GM06990 (cell line): ENCODE data around the gene SMTN.

Experiments
- DNase-seq: peaks from one replicate; pipeline ENCODE4 v3.0.0-alpha.2; 2011; ENCODE audit not compliant: insufficient read length; ENCODE audit errors: extremely low read depth
- H3K27me3 ChIP-seq: replicated peaks from 2 replicates; pipeline ENCODE4 v1.6.0; 2011; ENCODE audit warnings: low read length; ENCODE audit not compliant: control insufficient read depth, insufficient read depth
- H3K36me3 ChIP-seq: 2 replicates; pipeline ENCODE4 v1.5.1; 2011; ENCODE audit warnings: low read length; ENCODE audit not compliant: control insufficient read depth, insufficient read depth
- H3K4me3 ChIP-seq: replicated peaks from 2 replicates; pipeline ENCODE4 v1.5.1; 2011; ENCODE audit warnings: low read depth, mild to moderate bottlenecking, control low read depth, low read length
- TF ChIP-seq, protein P1 (sequence below): IDR thresholded peaks from 2 replicates; pipeline ENCODE4 v1.5.1; 2011; ENCODE audit warnings: low read length, control low read depth, mild to moderate bottlenecking, inconsistent platforms; ENCODE audit not compliant: insufficient read depth, poor library complexity, severe bottlenecking

The SMTN gene

DNA sequence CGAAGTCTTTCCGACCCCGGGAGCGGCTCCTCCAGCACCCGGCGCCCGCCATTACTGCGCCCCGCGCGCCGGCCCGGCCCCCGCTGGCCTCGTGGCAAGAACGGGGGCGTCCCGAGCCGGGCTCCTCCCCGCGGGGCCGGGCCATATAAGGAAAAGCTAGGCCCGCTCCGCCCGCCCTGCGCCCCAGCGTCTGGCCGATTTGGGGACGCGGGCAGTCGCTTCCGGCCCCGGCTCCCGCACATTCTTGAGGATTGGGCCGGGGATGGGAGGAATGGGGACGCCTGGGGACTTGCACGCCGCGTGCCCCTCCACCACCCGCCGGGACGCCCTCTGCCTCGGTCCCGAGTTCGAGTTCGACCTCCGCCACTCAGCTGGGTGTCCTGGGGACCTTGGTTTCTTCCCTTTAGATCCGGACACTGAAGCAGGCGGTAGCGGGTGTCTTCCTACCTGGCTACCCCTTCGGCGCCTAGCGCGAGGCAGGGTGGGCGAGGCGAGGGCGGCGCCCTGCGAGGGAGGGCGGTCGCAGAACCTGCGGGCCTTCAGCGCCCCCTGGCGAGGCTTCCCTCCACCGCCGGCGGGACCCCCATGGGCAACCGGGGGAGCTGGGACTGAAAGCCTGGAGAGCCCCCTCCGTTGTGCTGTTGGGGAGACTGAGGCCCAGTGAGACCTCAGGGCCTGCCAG lies 3.8 kb downstream of the SMTN start:
- TF ChIP-seq, protein P1, sequence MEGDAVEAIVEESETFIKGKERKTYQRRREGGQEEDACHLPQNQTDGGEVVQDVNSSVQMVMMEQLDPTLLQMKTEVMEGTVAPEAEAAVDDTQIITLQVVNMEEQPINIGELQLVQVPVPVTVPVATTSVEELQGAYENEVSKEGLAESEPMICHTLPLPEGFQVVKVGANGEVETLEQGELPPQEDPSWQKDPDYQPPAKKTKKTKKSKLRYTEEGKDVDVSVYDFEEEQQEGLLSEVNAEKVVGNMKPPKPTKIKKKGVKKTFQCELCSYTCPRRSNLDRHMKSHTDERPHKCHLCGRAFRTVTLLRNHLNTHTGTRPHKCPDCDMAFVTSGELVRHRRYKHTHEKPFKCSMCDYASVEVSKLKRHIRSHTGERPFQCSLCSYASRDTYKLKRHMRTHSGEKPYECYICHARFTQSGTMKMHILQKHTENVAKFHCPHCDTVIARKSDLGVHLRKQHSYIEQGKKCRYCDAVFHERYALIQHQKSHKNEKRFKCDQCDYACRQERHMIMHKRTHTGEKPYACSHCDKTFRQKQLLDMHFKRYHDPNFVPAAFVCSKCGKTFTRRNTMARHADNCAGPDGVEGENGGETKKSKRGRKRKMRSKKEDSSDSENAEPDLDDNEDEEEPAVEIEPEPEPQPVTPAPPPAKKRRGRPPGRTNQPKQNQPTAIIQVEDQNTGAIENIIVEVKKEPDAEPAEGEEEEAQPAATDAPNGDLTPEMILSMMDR: peak; percentile 83
- peak; percentile 92 for DNase-seq
- peaks cover 1% of the 10 kb centered on the region; the same call in 1 of the 2 replicates for H3K36me3 ChIP-seq
- H3K27me3 ChIP-seq: no peaks in the 10 kb centered on the region
- peak overlapping the region; percentile 83 for H3K4me3 ChIP-seq

DNA sequence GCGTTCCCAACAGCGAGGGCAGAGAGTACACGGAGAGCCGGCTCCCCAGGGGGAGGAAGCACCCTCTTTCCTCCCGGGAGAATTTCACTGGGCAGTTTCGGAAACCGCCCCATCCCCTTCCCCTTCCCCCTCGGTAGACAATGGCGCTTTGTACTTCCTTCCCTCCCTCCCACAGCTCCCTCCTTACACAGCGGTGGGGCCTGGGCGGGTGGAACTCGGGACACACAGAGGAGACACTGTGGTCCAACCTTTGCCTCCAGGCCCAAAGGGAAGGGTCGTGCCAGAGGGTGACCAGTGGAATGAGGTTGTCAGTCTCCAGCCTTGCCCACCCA lies 4.3 kb downstream of the SMTN start:
- H3K4me3 ChIP-seq: peak overlapping the region; percentile 83
- TF ChIP-seq, protein P1: no peak
- DNase-seq: no peak
- H3K36me3 ChIP-seq: peaks cover 1% of the 10 kb centered on the region; the same call in 1 of the 2 replicates
- H3K27me3 ChIP-seq: no peaks in the 10 kb centered on the region

DNA sequence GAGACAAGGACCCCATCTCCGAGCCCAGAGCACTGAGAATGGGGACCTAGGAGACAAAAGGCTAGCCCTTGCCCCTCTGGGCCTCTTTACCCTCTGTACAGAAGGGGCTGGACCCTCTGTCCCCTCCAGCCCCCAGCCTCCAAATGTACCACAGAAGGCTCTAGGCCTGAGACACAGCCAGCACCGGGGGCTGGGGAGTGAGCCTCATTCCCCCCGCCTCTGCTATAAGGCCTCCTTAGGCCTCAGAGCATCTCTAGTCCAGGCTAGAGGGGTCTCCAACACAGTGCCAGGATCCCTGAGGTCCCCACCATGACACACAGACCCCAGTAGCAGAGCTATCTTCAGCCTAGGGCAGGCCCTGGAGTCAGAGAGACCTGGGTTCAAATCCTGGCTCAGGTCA lies 4.8 kb downstream of the SMTN start:
- Histone ChIP-seq H3K4me3 (no peak overlapping the region; the same call in 1 of the 2 replicates), H3K36me3 (peaks cover 1% of the 10 kb centered on the region; the same call in 1 of the 2 replicates), H3K27me3 (no peaks in the 10 kb centered on the region)
- DNase-seq: no peak
- TF ChIP-seq, protein P1: no peak

DNA sequence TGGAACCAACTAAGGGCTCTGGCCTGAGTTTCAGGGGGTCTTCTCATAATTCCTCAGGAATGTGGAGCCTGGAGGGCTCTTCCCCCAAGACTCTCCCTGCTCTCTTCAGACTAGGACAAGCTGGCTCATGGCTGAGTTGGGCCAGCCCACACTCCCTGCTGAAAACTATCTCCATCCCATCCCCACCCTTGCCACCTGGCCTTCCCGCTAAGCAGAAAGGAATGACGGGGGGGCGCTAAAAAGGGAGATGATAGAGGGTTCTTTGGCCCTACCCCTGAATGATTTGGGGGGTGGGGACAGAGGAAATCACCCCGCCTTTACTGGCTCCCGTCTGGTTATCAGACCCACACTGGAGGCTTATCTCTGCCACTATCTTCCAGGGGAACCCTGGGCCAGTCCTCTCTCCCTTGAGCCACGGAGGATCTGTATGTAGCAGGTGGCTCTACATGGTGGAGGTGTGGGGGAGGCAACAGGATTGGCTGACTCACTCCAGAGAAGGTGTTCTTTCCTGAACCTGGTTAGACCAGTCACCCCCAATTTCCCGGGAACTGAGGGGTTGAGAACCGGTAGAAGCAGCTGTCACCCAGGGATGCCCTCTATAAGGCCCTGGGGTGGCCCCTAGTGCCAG lies 5.7 kb downstream of the SMTN start:
- no peak overlapping the region for H3K4me3 ChIP-seq
- no peaks in the 10 kb centered on the region for H3K27me3 ChIP-seq
- TF ChIP-seq, protein P1: no peak
- DNase-seq: no peak
- H3K36me3 ChIP-seq: peaks cover 1% of the 10 kb centered on the region; the same call in 1 of the 2 replicates

DNA sequence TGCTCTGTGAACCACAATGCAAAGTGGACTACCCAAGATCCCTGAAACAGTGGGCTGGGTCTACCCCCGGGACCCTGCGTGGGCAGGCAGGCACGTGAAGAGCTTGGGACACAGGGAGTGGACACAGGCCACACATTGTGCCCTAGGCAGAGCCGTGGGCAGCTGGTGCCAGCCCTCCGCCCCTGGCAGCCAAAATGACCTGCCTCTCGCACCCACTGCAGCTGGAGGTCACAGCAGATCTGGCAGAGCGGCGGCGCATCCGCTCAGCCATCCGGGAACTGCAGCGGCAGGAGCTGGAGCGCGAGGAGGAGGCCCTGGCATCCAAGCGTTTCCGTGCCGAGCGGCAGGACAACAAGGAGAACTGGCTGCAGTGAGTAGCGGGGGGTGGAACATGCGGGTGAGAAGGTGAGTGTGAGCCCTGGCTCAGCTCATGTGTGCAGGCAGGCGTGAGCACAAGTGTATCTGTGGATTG lies 6.7 kb downstream of the SMTN start:
- no peak for DNase-seq
- Histone ChIP-seq H3K27me3 (no peaks in the 10 kb centered on the region), H3K4me3 (no peak overlapping the region), H3K36me3 (peaks cover 6% of the 10 kb centered on the region)
- TF ChIP-seq, protein P1: no peak
